B cell (primary cell): ENCODE measurements around the gene AGRN. TPM values are rescaled to one million over a fixed set of nuclear protein-coding genes. Genes with fewer than 3 reads are reported as not detected.

ENCODE experiments used
- ATAC-seq: fragments of 200-7000 bp; cut with Tn5 transposase; one replicate; pipeline ENCODE4 v1.10.0; 2021; ENCODE audit warnings: low read depth, mild to moderate bottlenecking, moderate number of reproducible peaks, moderate library complexity
- CTCF ChIA-PET: fragments of 350-600 bp; sonication (Branson Sonifier 250); formaldehyde crosslinking; loops from one replicate; lab custom pipeline; 2021; ENCODE audit warnings: antibody characterized with exemption, inconsistent platforms; lab: Charles Lee
- POLR2A ChIA-PET: fragments of 350-600 bp; sonication (Branson Sonifier 250); formaldehyde crosslinking; loops from one replicate; lab custom pipeline; 2021; ENCODE audit warnings: antibody characterized with exemption; lab: Charles Lee
- DNase-seq: peaks from one replicate; pipeline ENCODE4 v3.0.0; 2013
- H2AFZ ChIP-seq: 2 replicates; pipeline ENCODE4 v1.6.1; 2012; ENCODE audit warnings: mild to moderate bottlenecking, low read depth, low read length; ENCODE audit not compliant: insufficient read depth, poor library complexity, severe bottlenecking
- H3K27ac ChIP-seq, 2 donors: 1 replicate in 1 of 2; 2 replicates in 1 of 2; pipeline ENCODE4 v1.5.1; 2012 to 2013; ENCODE audit warnings: low read length in 2 of 2, mild to moderate bottlenecking in 2 of 2, moderate library complexity in 1 of 2
- H3K27me3 ChIP-seq, 4 experiments: fragments of 200-600 bp in 1 of 4; sonication (generic) in 1 of 4; replicated peaks in 1 of 4; 1 replicate in 2 of 4; 2 replicates in 2 of 4; pipeline versions ENCODE4 v1.6.1 to v1.7.0; 2013 to 2016; ENCODE audit warnings: low read length in 3 of 4, mild to moderate bottlenecking in 2 of 4, mixed read lengths in 1 of 4, moderate library complexity in 1 of 4; ENCODE audit not compliant: insufficient read depth in 4 of 4, control insufficient read depth in 3 of 4; ENCODE audit errors: control extremely low read depth in 1 of 4
- H3K36me3 ChIP-seq, 2 experiments: replicated peaks in 1 of 2; 1 replicate in 1 of 2; 2 replicates in 1 of 2; pipeline versions ENCODE4 v1.6.1 to v1.7.1; 2013; ENCODE audit warnings: low read length in 1 of 2; ENCODE audit not compliant: insufficient read depth in 2 of 2, control insufficient read depth in 1 of 2; ENCODE audit errors: control extremely low read depth in 1 of 2, extremely low read depth in 1 of 2
- H3K4me1 ChIP-seq, 2 donors: fragments of 200-600 bp in 1 of 2; sonication (generic) in 1 of 2; 1 replicate in 1 of 2; 2 replicates in 1 of 2; pipeline versions ENCODE4 v1.5.1 to v1.6.1; 2013 to 2017; ENCODE audit warnings: low read length in 2 of 2; ENCODE audit not compliant: control insufficient read depth in 2 of 2, insufficient read depth in 2 of 2
- H3K4me2 ChIP-seq: replicated peaks from 2 replicates; pipeline ENCODE3; 2012; ENCODE audit warnings: mild to moderate bottlenecking, low read depth, low read length; ENCODE audit not compliant: poor library complexity, severe bottlenecking
- H3K4me3 ChIP-seq, 5 experiments: fragments of 200-600 bp in 1 of 5; sonication (generic) in 1 of 5; 1 replicate in 3 of 5; 2 replicates in 2 of 5; pipeline versions ENCODE4 v1.5.1 to v1.7.0; 2011 to 2016; ENCODE audit warnings: low read length in 4 of 5, mild to moderate bottlenecking in 4 of 5, low read depth in 2 of 5, control low read depth in 1 of 5, moderate library complexity in 1 of 5; ENCODE audit not compliant: insufficient read depth in 1 of 5; ENCODE audit errors: control extremely low read depth in 1 of 5, extremely low read depth in 1 of 5
- H3K79me2 ChIP-seq: fragments of 200-600 bp; sonication (generic); one replicate; pipeline ENCODE4 v1.6.0; 2016; ENCODE audit warnings: low read length; ENCODE audit not compliant: control insufficient read depth, insufficient read depth
- H3K9ac ChIP-seq: fragments of 200-600 bp; sonication (generic); 2 replicates; pipeline ENCODE4 v1.6.1; 2017; ENCODE audit warnings: mild to moderate bottlenecking, low read length, moderate library complexity
- H3K9me3 ChIP-seq, 3 donors: one replicate each; pipeline versions ENCODE4 v1.6.1 to v1.7.1; 2013; ENCODE audit warnings: low read length in 2 of 3; ENCODE audit not compliant: control insufficient read depth in 2 of 3, insufficient read depth in 1 of 3; ENCODE audit errors: control extremely low read depth in 1 of 3
- H4K20me1 ChIP-seq: 2 replicates; pipeline ENCODE4 v1.6.0; 2012; ENCODE audit warnings: mild to moderate bottlenecking, low read length; ENCODE audit not compliant: insufficient read depth, control insufficient read depth, poor library complexity, severe bottlenecking
- H3K27ac Mint-ChIP-seq: one replicate; pipeline ENCODE4 v1.8.0; 2021; ENCODE audit warnings: mixed read lengths
- H3K27me3 Mint-ChIP-seq: one replicate; pipeline ENCODE4 v1.8.0; 2021; ENCODE audit warnings: mixed read lengths
- H3K4me1 Mint-ChIP-seq: one replicate; pipeline ENCODE4 v1.8.0; 2021; ENCODE audit warnings: mixed read lengths
- H3K4me3 Mint-ChIP-seq: one replicate; pipeline ENCODE4 v1.8.0; 2021; ENCODE audit warnings: mixed read lengths
- H3K9me3 Mint-ChIP-seq: one replicate; pipeline ENCODE4 v1.8.0; 2022; ENCODE audit warnings: mixed read lengths; ENCODE audit not compliant: insufficient read depth
- EZH2 ChIP-seq: IDR thresholded peaks from 2 replicates; pipeline ENCODE4 v1.6.1; 2012; ENCODE audit warnings: borderline replicate concordance, low read depth, mild to moderate bottlenecking, moderate library complexity, low read length; ENCODE audit not compliant: insufficient read depth, poor library complexity, severe bottlenecking
- WGBS: methylation state at CpG from one replicate; pipeline ENCODE4 v1.1.5; 2013; ENCODE audit warnings: missing lambda C conversion rate; ENCODE audit not compliant: insufficient coverage; 5-methylcytosine and 5-hydroxymethylcytosine counted together
- intact Hi-C: fragments of 100-400 bp; cut with micrococcal nuclease; formaldehyde crosslinking; loops from one replicate; pipeline ENCODE4 v1.10.0; 2022
- polyA plus RNA-seq: library from polyadenylated mRNA; depleted of rRNA; stranded (reverse); fragments of >200 nt; gene quantifications from 2 replicates; pipeline ENCODE4 v1.2.3, GENCODE V29; 2012
- total RNA-seq, 2 donors: library from RNA; stranded (reverse); fragments of 120-200 nt in 1 of 2; gene quantifications; 1 replicate in 1 of 2; 2 replicates in 1 of 2; pipeline versions ENCODE4 v1.2.3 to v1.2.4, GENCODE V29; 2013 to 2022
- TF ChIP-seq, protein P1 (sequence below): fragments of 200-600 bp; IDR thresholded peaks from one replicate; pipeline ENCODE4 v1.8.0; 2022; ENCODE audit warnings: antibody characterized with exemption, mild to moderate bottlenecking

Gene AGRN
- total and polyA plus RNA-seq, 2 donors (not counting 1 experiment from before 2014, with no cell fraction given), result 7.3 to 31.3 TPM

DNA sequence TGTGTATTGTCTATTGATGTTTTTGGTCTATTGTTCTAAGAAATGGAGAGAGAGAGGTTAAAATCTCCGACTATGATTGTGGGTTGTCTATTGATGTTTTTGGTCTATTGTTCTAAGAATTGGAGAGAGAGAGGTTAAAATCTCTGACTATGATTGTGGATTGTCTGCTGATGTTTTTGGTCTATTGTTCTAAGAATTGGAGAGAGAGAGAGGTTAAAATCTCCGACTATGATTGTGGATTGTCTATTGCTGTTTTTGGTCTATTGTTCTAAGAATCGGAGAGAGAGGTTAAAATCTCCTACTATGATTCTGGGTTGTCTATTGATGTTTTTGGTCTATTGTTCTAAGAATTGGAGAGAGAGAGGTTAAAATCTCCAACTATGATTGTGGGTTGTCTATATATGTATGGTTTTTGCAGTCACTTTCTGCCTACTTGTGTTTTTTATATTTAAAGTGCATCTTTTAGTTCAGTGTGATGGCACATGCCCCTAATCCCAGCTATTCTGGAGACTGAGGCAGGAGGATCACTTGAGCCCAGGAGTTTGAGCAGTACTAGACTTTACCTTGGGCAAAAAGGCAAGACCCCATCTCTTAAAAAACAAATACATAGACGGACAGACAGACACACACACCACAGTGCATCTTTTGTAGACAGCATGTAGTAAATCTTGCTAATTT lies 79.7 kb downstream of the AGRN start:
- 100% methylated on average over 1 of the region's 4 CpGs for WGBS
- H3K27ac ChIP-seq, result no peak overlapping the region
- CTCF ChIA-PET, result no interaction called here

DNA sequence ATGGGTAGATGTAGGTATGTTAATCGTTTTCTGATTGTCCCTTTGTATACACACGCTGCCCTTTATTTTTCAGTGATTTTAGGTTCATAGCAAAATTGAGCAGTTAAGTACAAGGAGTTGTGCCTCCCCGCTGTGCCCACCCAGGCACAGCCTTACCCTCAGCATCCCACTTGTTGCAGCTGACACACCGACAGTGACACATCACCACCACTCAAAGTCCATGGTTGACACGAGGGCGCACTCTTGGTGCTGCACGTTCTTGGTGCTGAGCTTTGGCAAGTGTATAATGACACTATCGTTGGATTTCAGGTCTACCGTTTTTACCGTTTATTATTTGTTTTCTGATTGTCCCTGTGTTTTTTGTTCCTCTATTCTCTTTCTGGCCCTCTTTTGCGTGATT lies 80.4 kb downstream of the AGRN start:
- Mint-ChIP-seq H3K4me1 (peaks cover 2% of the 10 kb centered on the region), H3K27ac (no peak overlapping the region), H3K9me3 (no peaks in the 10 kb centered on the region), H3K4me3 (no peak overlapping the region), H3K27me3 (no peaks in the 10 kb centered on the region)
- Histone ChIP-seq H3K9ac (no peak overlapping the region), H3K27me3 (no peaks in the 10 kb centered on the region), H3K4me2 (no peak overlapping the region), H4K20me1 (peaks cover 4% of the 10 kb centered on the region), H3K9me3 (peaks cover 3 to 6% (median 4%) of the 10 kb centered on the region in 3 donors), H3K27ac (no peak overlapping the region), H2AFZ (no peak overlapping the region), H3K79me2 (peaks cover 12% of the 10 kb centered on the region), H3K4me3 (no peak overlapping the region), H3K4me1 (no peaks in the 10 kb centered on the region), H3K36me3 (no peaks in the 10 kb centered on the region)
- intact Hi-C loops, result no loop called here
- WGBS, result 98% methylated on average over 8 of the region's 11 CpGs
- CTCF ChIA-PET, result no interaction called here
- DNase-seq (no peak), ATAC-seq (no peak)
- POLR2A ChIA-PET, result no interaction called here
- no peak for TF ChIP-seq EZH2
- TF ChIP-seq, protein P1, sequence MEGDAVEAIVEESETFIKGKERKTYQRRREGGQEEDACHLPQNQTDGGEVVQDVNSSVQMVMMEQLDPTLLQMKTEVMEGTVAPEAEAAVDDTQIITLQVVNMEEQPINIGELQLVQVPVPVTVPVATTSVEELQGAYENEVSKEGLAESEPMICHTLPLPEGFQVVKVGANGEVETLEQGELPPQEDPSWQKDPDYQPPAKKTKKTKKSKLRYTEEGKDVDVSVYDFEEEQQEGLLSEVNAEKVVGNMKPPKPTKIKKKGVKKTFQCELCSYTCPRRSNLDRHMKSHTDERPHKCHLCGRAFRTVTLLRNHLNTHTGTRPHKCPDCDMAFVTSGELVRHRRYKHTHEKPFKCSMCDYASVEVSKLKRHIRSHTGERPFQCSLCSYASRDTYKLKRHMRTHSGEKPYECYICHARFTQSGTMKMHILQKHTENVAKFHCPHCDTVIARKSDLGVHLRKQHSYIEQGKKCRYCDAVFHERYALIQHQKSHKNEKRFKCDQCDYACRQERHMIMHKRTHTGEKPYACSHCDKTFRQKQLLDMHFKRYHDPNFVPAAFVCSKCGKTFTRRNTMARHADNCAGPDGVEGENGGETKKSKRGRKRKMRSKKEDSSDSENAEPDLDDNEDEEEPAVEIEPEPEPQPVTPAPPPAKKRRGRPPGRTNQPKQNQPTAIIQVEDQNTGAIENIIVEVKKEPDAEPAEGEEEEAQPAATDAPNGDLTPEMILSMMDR, result no peak

More for the DNA sequence above, 79.7 kb downstream of the AGRN start:
- Histone ChIP-seq H2AFZ (no peak overlapping the region), H4K20me1 (peaks cover 4% of the 10 kb centered on the region), H3K79me2 (peaks cover 9% of the 10 kb centered on the region), H3K9ac (no peak overlapping the region), H3K9me3 (peaks cover 3 to 6% (median 4%) of the 10 kb centered on the region in 3 donors), H3K4me3 (no peak overlapping the region), H3K36me3 (no peaks in the 10 kb centered on the region), H3K27me3 (no peaks in the 10 kb centered on the region), H3K4me1 (no peaks in the 10 kb centered on the region), H3K4me2 (no peak overlapping the region)
- Mint-ChIP-seq H3K27me3 (no peaks in the 10 kb centered on the region), H3K4me3 (no peak overlapping the region), H3K9me3 (no peaks in the 10 kb centered on the region), H3K27ac (no peak overlapping the region), H3K4me1 (no peaks in the 10 kb centered on the region)
- DNase-seq (no peak), ATAC-seq (no peak)
- POLR2A ChIA-PET, result no interaction called here
- TF ChIP-seq, protein P1, result no peak
- no peak for TF ChIP-seq EZH2
- intact Hi-C loops, result no loop called here
